HepG2 (cell line): ENCODE measurements around the gene GAL3ST2. TPM values are rescaled to one million over a fixed set of nuclear protein-coding genes. Genes with fewer than 3 reads are reported as not detected.

Experiments used
- IRF1 ChIP-seq: sonication (generic); formaldehyde crosslinking; IDR thresholded peaks from 2 replicates; pipeline ENCODE4 v1.4.0; 2020; ENCODE audit warnings: low read depth, mild to moderate bottlenecking, missing genetic modification reagents
- MAX ChIP-seq: IDR thresholded peaks from 2 replicates; pipeline ENCODE4 v1.6.1; 2012; ENCODE audit warnings: inconsistent platforms
- NR2C2 ChIP-seq: sonication (generic); formaldehyde crosslinking; IDR thresholded peaks from 2 replicates; pipeline ENCODE4 v1.4.0; 2020; ENCODE audit warnings: missing genetic modification reagents, mild to moderate bottlenecking, moderate library complexity, borderline replicate concordance
- PAXIP1 ChIP-seq: sonication (generic); formaldehyde crosslinking; conservative IDR thresholded peaks from 2 replicates; pipeline ENCODE4 v1.4.0; 2020; ENCODE audit warnings: mild to moderate bottlenecking, missing genetic modification reagents, moderate library complexity
- SRSF1 ChIP-seq: fragments of 200-400 bp; formaldehyde crosslinking; optimal IDR thresholded peaks from 2 replicates; pipeline ENCODE3; 2017; ENCODE audit warnings: mild to moderate bottlenecking, low read depth, low read length, moderate library complexity
- TRIM24 ChIP-seq: sonication (generic); formaldehyde crosslinking; IDR thresholded peaks from 2 replicates; pipeline ENCODE4 v1.8.0; 2022; ENCODE audit warnings: mild to moderate bottlenecking, missing genetic modification reagents
- USF2 ChIP-seq, 2 experiments: sonication (generic) in 1 of 2; formaldehyde crosslinking in 1 of 2; IDR thresholded peaks; 2 replicates each; pipeline versions ENCODE4 v1.5.1 to v1.6.1; 2011 to 2020; ENCODE audit warnings: borderline replicate concordance in 1 of 2, low read depth in 1 of 2, low read length in 1 of 2, mild to moderate bottlenecking in 1 of 2, missing genetic modification reagents in 1 of 2, moderate library complexity in 1 of 2
- ZBTB40 ChIP-seq, 2 experiments: fragments of 450-650 bp in 1 of 2; sonication (generic) in 1 of 2; formaldehyde crosslinking in 1 of 2; IDR thresholded peaks; 2 replicates each; pipeline versions ENCODE4 v1.6.1 to v1.8.0; 2016 to 2022; ENCODE audit warnings: antibody characterized with exemption in 1 of 2, mild to moderate bottlenecking in 1 of 2, missing genetic modification reagents in 1 of 2
- ZNF101 ChIP-seq: sonication (generic); formaldehyde crosslinking; IDR thresholded peaks from 2 replicates; pipeline ENCODE4 v1.4.0; 2020; ENCODE audit warnings: mild to moderate bottlenecking, low read depth, missing genetic modification reagents, borderline replicate concordance
- polyA plus RNA-seq, 8 experiments: library from polyadenylated mRNA; depleted of rRNA in 3 of 8; stranded (reverse) in 7 of 8; unstranded in 1 of 8; fragments of >200 nt; fragmentation: Illumina TruSeq in 4 of 8; extraction: Trizol in 4 of 8; gene quantifications; 2 replicates each; pipeline versions ENCODE4 v1.2.1 to v1.2.3, GENCODE V29; 2011 to 2016; ENCODE audit warnings: low read depth in 4 of 8, missing spikeins in 1 of 8, mixed read lengths in 1 of 8; ENCODE audit not compliant: insufficient read depth in 1 of 8
- total RNA-seq, 5 experiments: library from RNA; depleted of rRNA; stranded (reverse); fragments of >200 nt; fragmentation: Illumina TruSeq; extraction: Trizol; gene quantifications; 2 replicates each; pipeline ENCODE4 v1.2.3, GENCODE V29; 2016; ENCODE audit warnings: low read depth in 1 of 5

Gene GAL3ST2
- total and polyA plus RNA-seq, 2 of the 13 experiments (the other 11 are each of a cell fraction or from before 2014, with no cell fraction given): 0.17 to 0.20 TPM

GRCh38 chr2:241810307-241811200, 33.9 kb downstream of the GAL3ST2 start (continued):
- TF ChIP-seq ZBTB40 (IDR thresholded peaks at IDR 0.05) (no peak), ZBTB40 (CRISPR knock-in tag; IDR thresholded peaks at IDR 0.05) (no peak), TRIM24 (CRISPR knock-in tag) (no peak), SRSF1 (no peak), USF2 (IDR thresholded peaks at IDR 0.05; ENCODE audit: low read depth, low read length) (peak; percentile 39; the same call in 1 of the 2 replicates), USF2 (CRISPR knock-in tag; IDR thresholded peaks at IDR 0.05; ENCODE audit: borderline replicate concordance) (peak; percentile 52; the same call in 1 of the 2 replicates), NR2C2 (CRISPR knock-in tag) (no peak), IRF1 (CRISPR knock-in tag) (no peak), MAX (peak; percentile 16), ZNF101 (CRISPR knock-in tag) (no peak), PAXIP1 (CRISPR knock-in tag) (no peak)
